Hepatocyte (in vitro differentiated cells): ENCODE results near the gene TLE7.

Source experiments
- CTCF ChIP-seq: fragments of 200-600 bp; sonication (generic); IDR thresholded peaks from 2 replicates; pipeline ENCODE4 v1.5.1; 2016; ENCODE audit warnings: antibody characterized with exemption, mild to moderate bottlenecking; ENCODE audit not compliant: poor library complexity
- EZH2 ChIP-seq: fragments of 200-600 bp; sonication (generic); IDR thresholded peaks from 2 replicates; pipeline ENCODE4 v1.6.1; 2016; ENCODE audit warnings: antibody characterized with exemption, mild to moderate bottlenecking, borderline replicate concordance
- EZH2phosphoT487 ChIP-seq: fragments of 200-600 bp; sonication (generic); IDR thresholded peaks from one replicate; pipeline ENCODE4 v1.6.1; 2018; ENCODE audit warnings: antibody characterized with exemption, mild to moderate bottlenecking, low read depth, moderate library complexity; ENCODE audit not compliant: unreplicated experiment, severe bottlenecking

GRCh38 chr16:71459510-71459909, 17.7 kb upstream of the TLE7 start:
- TF ChIP-seq EZH2: no peak
- no peak for TF ChIP-seq CTCF
- TF ChIP-seq EZH2phosphoT487: no peak
